GM21360 (cell line): ENCODE results near the gene WNT7B.

Experiments used
- ATAC-seq: cut with Tn5 transposase; IDR thresholded peaks from one replicate; pipeline ENCODE4 v1.9.1; 2021; ENCODE audit warnings: mild to moderate bottlenecking, moderate library complexity; ENCODE audit not compliant: unreplicated experiment

Gene WNT7B

GRCh38 chr22:45997077-45997776 is 20.3 kb upstream of the WNT7B start:
- no peak for ATAC-seq

- no peak for ATAC-seq
These were observed 19.5 kb upstream of the WNT7B start for GRCh38 chr22:45996241-45997076.

- ATAC-seq, result no peak
These were observed 18.6 kb upstream of the WNT7B start for GRCh38 chr22:45995405-45996101.

GRCh38 chr22:45994491-45995404 is 17.8 kb upstream of the WNT7B start:
- ATAC-seq, result no peak

- ATAC-seq, result no peak
These were observed 16.9 kb upstream of the WNT7B start for GRCh38 chr22:45993841-45994240.

GRCh38 chr22:45993143-45993692 is 16.3 kb upstream of the WNT7B start:
- ATAC-seq, result no peak

- no peak for ATAC-seq
These were observed 15.8 kb upstream of the WNT7B start for GRCh38 chr22:45992737-45993136.

GRCh38 chr22:45991098-45991497 is 14.1 kb upstream of the WNT7B start:
- ATAC-seq, result no peak

GRCh38 chr22:45987136-45987861 is 10.3 kb upstream of the WNT7B start:
- no peak for ATAC-seq

- ATAC-seq, result no peak
These were observed 7.5 kb upstream of the WNT7B start for GRCh38 chr22:45984316-45984916.

- no peak for ATAC-seq
These were observed 6.8 kb upstream of the WNT7B start for GRCh38 chr22:45983797-45984196.

GRCh38 chr22:45980761-45981160 is 3.8 kb upstream of the WNT7B start:
- ATAC-seq, result no peak

GRCh38 chr22:45980268-45980570 is 3.3 kb upstream of the WNT7B start:
- no peak for ATAC-seq

GRCh38 chr22:45978275-45978713 is 1.3 kb upstream of the WNT7B start:
- ATAC-seq, result no peak

- ATAC-seq, result no peak
These were observed 751 bp upstream of the WNT7B start for GRCh38 chr22:45977551-45978274.

GRCh38 chr22:45976254-45977002 is 534 bp downstream of the WNT7B start:
- no peak for ATAC-seq

GRCh38 chr22:45975164-45976161 is 1.5 kb downstream of the WNT7B start:
- ATAC-seq, result no peak
